Ishikawa (cell line): ENCODE measurements around the gene KLHL25.

Experiments used
- CEBPB ChIP-seq: IDR thresholded peaks from 2 replicates; pipeline ENCODE4 v1.6.1; 2012
- CREB1 ChIP-seq: IDR thresholded peaks from 2 replicates; pipeline ENCODE4 v1.6.1; 2012; ENCODE audit warnings: low read depth
- EGR1 ChIP-seq: IDR thresholded peaks from 2 replicates; pipeline ENCODE4 v1.6.1; 2012
- EP300 ChIP-seq: IDR thresholded peaks from 2 replicates; pipeline ENCODE4 v1.6.1; 2012; ENCODE audit warnings: borderline replicate concordance
- FOXM1 ChIP-seq: IDR thresholded peaks from 2 replicates; pipeline ENCODE4 v1.6.1; 2012; ENCODE audit warnings: low read depth, borderline replicate concordance
- NFIC ChIP-seq: IDR thresholded peaks from 2 replicates; pipeline ENCODE4 v1.6.1; 2012
- RAD21 ChIP-seq: IDR thresholded peaks from 2 replicates; pipeline ENCODE4 v1.6.1; 2012; ENCODE audit warnings: low read depth
- REST ChIP-seq: IDR thresholded peaks from 2 replicates; pipeline ENCODE4 v1.6.1; 2012; ENCODE audit warnings: low read depth, mild to moderate bottlenecking
- TAF1 ChIP-seq: IDR thresholded peaks from 2 replicates; pipeline ENCODE4 v1.6.1; 2012; ENCODE audit warnings: low read depth, mild to moderate bottlenecking
- TCF12 ChIP-seq: IDR thresholded peaks from 2 replicates; pipeline ENCODE4 v1.6.1; 2012; ENCODE audit warnings: low read depth
- TEAD4 ChIP-seq: IDR thresholded peaks from 2 replicates; pipeline ENCODE4 v1.6.1; 2012
- USF1 ChIP-seq: IDR thresholded peaks from 2 replicates; pipeline ENCODE4 v1.6.1; 2012
- YY1 ChIP-seq: IDR thresholded peaks from 2 replicates; pipeline ENCODE4 v1.6.1; 2012; ENCODE audit warnings: low read depth
- ZBTB7A ChIP-seq: IDR thresholded peaks from 2 replicates; pipeline ENCODE4 v1.6.1; 2012; ENCODE audit warnings: low read depth

- TF ChIP-seq EP300, result no peak
- TF ChIP-seq YY1, result no peak
- no peak for TF ChIP-seq REST
- TF ChIP-seq RAD21, result no peak
- no peak for TF ChIP-seq USF1
- no peak for TF ChIP-seq TAF1
- no peak for TF ChIP-seq CREB1
- no peak for TF ChIP-seq FOXM1
- TF ChIP-seq TCF12, result no peak
- TF ChIP-seq NFIC, result no peak
- no peak for TF ChIP-seq CEBPB
- TF ChIP-seq EGR1, result no peak
- no peak for TF ChIP-seq TEAD4
- TF ChIP-seq ZBTB7A, result no peak
Measured at GRCh38 chr15:85769182-85769900, 25.4 kb downstream of the KLHL25 start.
